DND-41 (cell line): ENCODE data around the gene UGT1A5.

Experiments used
- CTCF ChIP-seq: IDR thresholded peaks from 2 replicates; pipeline ENCODE4 v1.5.1; 2012; ENCODE audit warnings: borderline replicate concordance, low read length, moderate library complexity, mild to moderate bottlenecking; ENCODE audit not compliant: poor library complexity, severe bottlenecking; ENCODE audit errors: extremely low read depth
- EZH2 ChIP-seq: IDR thresholded peaks from 3 replicates; pipeline ENCODE4 v1.6.1; 2012; ENCODE audit warnings: borderline replicate concordance, low read depth, mild to moderate bottlenecking, moderate library complexity, low read length, inconsistent platforms; ENCODE audit not compliant: severe bottlenecking

DNA sequence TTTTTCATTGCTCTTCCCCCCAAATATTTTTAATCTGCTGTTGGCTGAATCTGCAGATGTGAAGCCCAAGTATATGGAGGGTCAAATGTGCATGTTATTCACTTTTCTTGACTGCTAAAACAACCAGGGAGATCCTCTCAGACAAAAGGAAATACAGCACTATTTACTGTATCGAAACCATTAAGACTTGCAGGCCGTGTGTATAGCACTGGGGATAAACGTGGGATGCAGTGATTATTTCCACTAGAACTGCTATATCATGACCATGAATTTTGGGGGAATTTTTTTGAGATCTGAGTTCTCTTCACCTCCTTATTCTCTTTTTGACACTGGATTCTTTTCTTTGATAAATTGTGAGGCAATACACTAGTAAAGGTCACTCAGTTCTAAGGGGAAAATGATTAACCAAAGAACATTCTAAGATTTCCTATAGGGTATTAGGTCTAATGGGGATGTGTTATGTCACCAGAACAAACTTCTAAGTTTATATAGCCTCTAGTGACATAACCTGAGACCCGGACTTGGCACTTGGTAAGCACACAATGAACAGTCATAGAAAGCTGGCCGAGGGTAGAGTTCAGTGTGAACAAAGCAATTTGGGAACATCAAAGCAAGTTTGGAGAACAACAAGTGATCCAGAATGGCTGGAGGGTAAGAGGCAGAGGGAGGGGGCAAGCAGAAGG is 32.5 kb downstream of the UGT1A5 start:
- no peak for TF ChIP-seq CTCF
- no peak for TF ChIP-seq EZH2
